Measurements from ENCODE around the gene NDUFV1.
A peak's percentile ranks its signal among the peaks of the same experiment; 100 is the strongest.

The NDUFV1 gene

DNA sequence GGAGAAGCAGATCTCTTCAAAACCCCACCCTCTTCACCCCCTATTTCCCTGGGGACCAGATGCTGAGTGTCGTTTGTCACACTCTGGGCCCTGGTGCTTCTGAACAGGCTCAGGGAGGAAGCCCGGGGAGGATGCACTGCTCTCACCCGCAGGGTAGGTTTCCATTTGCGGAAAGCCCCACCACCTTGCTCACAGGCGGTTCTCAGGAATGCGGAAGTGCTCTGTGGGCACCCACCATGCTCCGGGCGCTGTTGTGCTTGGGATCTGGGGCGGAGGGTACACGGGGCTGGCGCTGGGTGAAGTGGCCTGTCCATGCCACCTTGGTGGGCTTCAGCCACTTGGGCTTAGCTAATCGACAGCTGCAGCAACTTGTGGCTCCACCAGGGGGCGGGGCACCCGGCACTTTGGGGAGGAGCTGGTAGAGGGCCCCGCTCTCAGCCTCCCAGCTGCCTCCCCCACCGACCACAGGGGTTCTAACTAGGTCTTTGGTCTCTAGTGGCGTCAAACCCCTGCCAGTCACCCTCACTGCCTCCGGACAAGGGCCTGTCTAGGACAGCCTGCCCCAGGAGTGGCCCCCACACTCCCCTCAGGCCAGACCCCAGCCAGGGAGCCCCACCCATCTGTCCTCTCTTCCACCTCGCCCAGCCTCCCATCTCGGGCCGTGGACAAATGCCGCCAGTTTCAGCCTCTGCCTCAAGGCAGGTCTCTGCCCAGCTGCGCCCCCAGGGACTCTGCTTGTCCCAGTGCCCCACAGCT lies 7.4 kb downstream of the NDUFV1 start:
- no peak overlapping the region for H3K14ac ChIP-seq (ENCODE audit: low read length)
- peaks cover 9 to 25% of the 10 kb centered on the region in 2 donors for H3K4me1 ChIP-seq (ENCODE audit: control insufficient read depth in 2 of 2, insufficient read depth in 1 of 2, low read depth in 1 of 2, low read length in 2 of 2)
- H3K23ac ChIP-seq (ENCODE audit: low read depth, low read length, poor library complexity), result peak overlapping the region; percentile 86
- H3K36me3 ChIP-seq (replicated peaks in 1 of 2; ENCODE audit: control insufficient read depth in 2 of 2, insufficient read depth in 2 of 2, low read length in 2 of 2), result peaks cover 14 to 37% of the 10 kb centered on the region in 2 donors
- H2BK5ac ChIP-seq (ENCODE audit: low read length), result peak overlapping the region; percentile 42
- H4K91ac ChIP-seq (ENCODE audit: low read depth, low read length, poor library complexity), result no peak overlapping the region
- no peak overlapping the region for H2BK120ac ChIP-seq (ENCODE audit: low read depth, low read length)
- H3K9ac ChIP-seq (ENCODE audit: low read depth, low read length, poor library complexity), result no peak overlapping the region
- peaks cover 0 to 4% of the 10 kb centered on the region in 2 donors for H3K9me3 ChIP-seq (replicated peaks in 1 of 2; ENCODE audit: control insufficient read depth in 2 of 2, insufficient read depth in 1 of 2, low read depth in 1 of 2, low read length in 2 of 2)
- H3K4me3 ChIP-seq (ENCODE audit: low read length in 2 of 2), result no peak overlapping the region
- H2AK5ac ChIP-seq (ENCODE audit: low read depth, low read length), result peak overlapping the region; percentile 68
- WGBS, 2 donors (ENCODE audit: extremely low coverage in 2 of 2, insufficient read length in 2 of 2, insufficient replicate concordance in 1 of 2), result no CpG with 5 or more reads among the region's 23 CpGs
- H3K79me1 ChIP-seq (ENCODE audit: low read depth, low read length), result peaks cover 2% of the 10 kb centered on the region
- peak overlapping the region; percentile 80 for H3K18ac ChIP-seq (ENCODE audit: low read length)
- no peak overlapping the region for H4K8ac ChIP-seq (ENCODE audit: low read depth, low read length)
- no peak overlapping the region for H3K27ac ChIP-seq (replicated peaks; ENCODE audit: low read length)
- no peak overlapping the region for H3K4me2 ChIP-seq (ENCODE audit: insufficient read depth, low read length, poor library complexity, severe bottlenecking)
- H2AFZ ChIP-seq (ENCODE audit: low read length), result no peak overlapping the region
- peaks cover 0 to 9% (median 0%) of the 10 kb centered on the region in 3 experiments for H3K27me3 ChIP-seq (ENCODE audit: control insufficient read depth in 3 of 3, insufficient read depth in 3 of 3, low read depth in 1 of 3, low read length in 3 of 3)
- H2BK12ac ChIP-seq (ENCODE audit: low read length), result no peak overlapping the region
- peak overlapping the region; percentile 38 for H3K4ac ChIP-seq (ENCODE audit: low read length)
- peak overlapping the region; percentile 74 for H2BK15ac ChIP-seq (ENCODE audit: low read length)
- peak; percentile 69 for DNase-seq (ENCODE audit: low spot score)

DNA sequence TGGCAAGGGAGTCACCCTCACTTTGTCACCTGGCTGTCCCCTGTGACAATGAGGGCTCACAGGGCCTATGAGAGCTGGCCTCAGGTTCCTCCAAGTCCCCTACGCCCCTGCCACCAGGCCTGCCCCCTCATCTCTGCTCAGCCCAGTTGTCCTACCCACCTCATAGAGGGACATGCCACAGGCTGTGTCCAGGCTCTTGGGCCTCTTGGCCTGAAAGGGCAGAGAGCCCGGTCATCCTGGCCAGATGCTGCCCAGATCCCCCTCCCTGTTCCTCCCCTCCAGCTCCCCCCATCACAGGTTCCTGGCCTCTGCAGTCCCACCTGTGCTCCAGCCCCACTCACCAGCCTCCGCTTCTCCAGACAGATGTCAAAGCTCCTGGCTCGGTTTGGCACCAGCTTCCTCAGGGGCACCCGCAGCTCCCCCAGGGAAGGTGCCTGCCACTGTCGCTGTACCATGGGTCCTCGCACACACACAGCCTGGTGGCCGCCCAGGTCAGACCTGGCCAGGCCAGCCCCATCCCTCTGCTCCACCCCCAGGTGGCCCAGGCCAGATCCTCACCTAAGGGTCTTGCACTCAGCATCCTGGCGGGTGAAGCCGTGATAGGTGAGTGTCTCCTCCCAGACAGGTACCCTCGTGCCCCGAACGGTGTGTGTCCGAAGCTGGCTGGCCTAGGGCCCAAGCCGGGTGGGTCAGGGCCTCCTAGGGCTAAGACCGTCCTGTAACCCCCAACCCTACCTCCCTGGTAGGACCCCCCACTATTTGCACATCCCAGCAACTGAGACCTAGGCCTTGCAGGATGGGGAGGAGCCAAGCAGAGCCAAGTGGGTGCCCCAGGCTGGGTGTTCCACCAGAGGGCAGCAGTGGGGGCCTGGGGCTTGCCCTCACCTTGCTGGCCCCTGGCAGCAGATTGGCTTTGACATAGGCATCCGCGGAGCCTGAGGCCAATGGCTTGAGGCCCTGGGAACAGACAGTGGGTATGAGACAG lies 8.3 kb downstream of the NDUFV1 start:
- peaks cover 2% of the 10 kb centered on the region for H3K79me1 ChIP-seq (ENCODE audit: low read depth, low read length)
- no CpG with 5 or more reads among the region's 18 CpGs for WGBS, 2 donors (ENCODE audit: extremely low coverage in 2 of 2, insufficient read length in 2 of 2, insufficient replicate concordance in 1 of 2)
- H3K9me3 ChIP-seq (replicated peaks in 1 of 2; ENCODE audit: control insufficient read depth in 2 of 2, insufficient read depth in 1 of 2, low read depth in 1 of 2, low read length in 2 of 2), result peaks cover 0 to 4% of the 10 kb centered on the region in 2 donors
- H3K36me3 ChIP-seq (replicated peaks in 1 of 2; ENCODE audit: control insufficient read depth in 2 of 2, insufficient read depth in 2 of 2, low read length in 2 of 2), result peaks cover 14 to 28% of the 10 kb centered on the region in 2 donors
- H3K27ac ChIP-seq (replicated peaks; ENCODE audit: low read length), result no peak overlapping the region
- no peak overlapping the region for H2BK120ac ChIP-seq (ENCODE audit: low read depth, low read length)
- peak overlapping the region; percentile 73 for H2BK12ac ChIP-seq (ENCODE audit: low read length)
- peak overlapping the region; percentile 53 for H2BK5ac ChIP-seq (ENCODE audit: low read length)
- no peak overlapping the region for H3K4ac ChIP-seq (ENCODE audit: low read length)
- peaks cover 9 to 25% of the 10 kb centered on the region in 2 donors for H3K4me1 ChIP-seq (ENCODE audit: control insufficient read depth in 2 of 2, insufficient read depth in 1 of 2, low read depth in 1 of 2, low read length in 2 of 2)
- H3K18ac ChIP-seq (ENCODE audit: low read length), result peak overlapping the region; percentile 95
- H2BK15ac ChIP-seq (ENCODE audit: low read length), result peak overlapping the region; percentile 74
- no peak overlapping the region for H3K4me2 ChIP-seq (ENCODE audit: insufficient read depth, low read length, poor library complexity, severe bottlenecking)
- H3K27me3 ChIP-seq (ENCODE audit: control insufficient read depth in 3 of 3, insufficient read depth in 3 of 3, low read depth in 1 of 3, low read length in 3 of 3), result peaks cover 0 to 9% (median 0%) of the 10 kb centered on the region in 3 experiments
- no peak overlapping the region for H2AFZ ChIP-seq (ENCODE audit: low read length)
- peak overlapping the region; percentile 93 for H3K23ac ChIP-seq (ENCODE audit: low read depth, low read length, poor library complexity)
- H4K91ac ChIP-seq (ENCODE audit: low read depth, low read length, poor library complexity), result no peak overlapping the region
- peak overlapping the region; percentile 68 for H2AK5ac ChIP-seq (ENCODE audit: low read depth, low read length)
- H3K9ac ChIP-seq (ENCODE audit: low read depth, low read length, poor library complexity), result no peak overlapping the region
- no peak for DNase-seq (ENCODE audit: low spot score)
- H4K8ac ChIP-seq (ENCODE audit: low read depth, low read length), result no peak overlapping the region
- no peak overlapping the region for H3K4me3 ChIP-seq (ENCODE audit: low read length in 2 of 2)
- peak overlapping the region; percentile 25 for H3K14ac ChIP-seq (ENCODE audit: low read length)

DNA sequence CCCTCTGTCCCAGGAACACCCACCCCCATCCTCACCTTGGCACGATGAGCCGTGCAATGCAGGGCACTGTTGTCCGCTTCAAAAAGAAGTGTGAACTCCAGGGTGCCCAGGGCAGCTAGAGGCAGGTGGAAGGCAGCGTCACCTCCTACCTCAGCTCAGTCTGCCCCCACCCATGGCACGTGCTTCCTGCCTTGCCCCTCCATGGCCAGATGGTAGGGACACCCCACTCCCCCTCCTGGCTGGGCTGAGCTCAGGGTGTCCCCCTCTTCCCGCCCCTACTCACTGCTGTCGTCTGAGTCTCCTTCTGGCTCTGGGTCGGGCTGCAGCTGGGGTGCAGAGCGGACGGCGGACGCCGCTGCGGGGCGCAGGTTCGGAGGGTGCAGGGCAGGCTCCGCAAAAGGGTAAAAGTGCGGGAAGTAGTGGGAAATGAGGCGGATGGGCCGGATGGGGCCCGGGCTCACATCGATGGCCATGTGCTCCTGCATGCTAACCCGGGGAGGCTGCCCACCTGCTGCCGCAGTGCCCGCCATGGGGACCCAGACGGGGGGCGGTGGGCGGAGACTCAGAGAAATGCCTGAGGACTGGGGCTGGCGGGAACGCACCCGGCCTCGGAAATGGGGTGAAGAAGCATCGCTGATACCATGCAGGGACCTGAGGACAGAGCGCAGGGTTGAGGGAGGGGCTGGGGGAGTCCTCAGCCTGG lies 9.1 kb downstream of the NDUFV1 start:
- H2AK5ac ChIP-seq (ENCODE audit: low read depth, low read length), result peak overlapping the region; percentile 68
- H2AFZ ChIP-seq (ENCODE audit: low read length), result no peak overlapping the region
- H2BK12ac ChIP-seq (ENCODE audit: low read length), result peak overlapping the region; percentile 64
- peak overlapping the region in 1 of 2 donors; percentile 69 for H3K4me3 ChIP-seq (ENCODE audit: low read length in 2 of 2)
- H3K4me2 ChIP-seq (ENCODE audit: insufficient read depth, low read length, poor library complexity, severe bottlenecking), result peak overlapping the region; percentile 31
- H3K36me3 ChIP-seq (replicated peaks in 1 of 2; ENCODE audit: control insufficient read depth in 2 of 2, insufficient read depth in 2 of 2, low read length in 2 of 2), result peaks cover 8 to 19% of the 10 kb centered on the region in 2 donors
- H3K9me3 ChIP-seq (replicated peaks in 1 of 2; ENCODE audit: control insufficient read depth in 2 of 2, insufficient read depth in 1 of 2, low read depth in 1 of 2, low read length in 2 of 2), result peaks cover 0 to 4% of the 10 kb centered on the region in 2 donors
- H3K14ac ChIP-seq (ENCODE audit: low read length), result peak overlapping the region; percentile 25
- H4K91ac ChIP-seq (ENCODE audit: low read depth, low read length, poor library complexity), result no peak overlapping the region
- H3K27me3 ChIP-seq (ENCODE audit: control insufficient read depth in 3 of 3, insufficient read depth in 3 of 3, low read depth in 1 of 3, low read length in 3 of 3), result peaks cover 0 to 9% (median 0%) of the 10 kb centered on the region in 3 experiments
- H3K4me1 ChIP-seq (ENCODE audit: control insufficient read depth in 2 of 2, insufficient read depth in 1 of 2, low read depth in 1 of 2, low read length in 2 of 2), result peaks cover 9 to 25% of the 10 kb centered on the region in 2 donors
- no peak for DNase-seq (ENCODE audit: low spot score)
- H3K9ac ChIP-seq (ENCODE audit: low read depth, low read length, poor library complexity), result peak overlapping the region; percentile 38
- no peak overlapping the region for H3K4ac ChIP-seq (ENCODE audit: low read length)
- H2BK5ac ChIP-seq (ENCODE audit: low read length), result peak overlapping the region; percentile 10
- H2BK15ac ChIP-seq (ENCODE audit: low read length), result peak overlapping the region; percentile 94
- H3K27ac ChIP-seq (replicated peaks; ENCODE audit: low read length), result no peak overlapping the region
- H3K79me1 ChIP-seq (ENCODE audit: low read depth, low read length), result peaks cover 2% of the 10 kb centered on the region
- no CpG with 5 or more reads among the region's 34 CpGs for WGBS, 2 donors (ENCODE audit: extremely low coverage in 2 of 2, insufficient read length in 2 of 2, insufficient replicate concordance in 1 of 2)
- peak overlapping the region; percentile 85 for H3K23ac ChIP-seq (ENCODE audit: low read depth, low read length, poor library complexity)
- H2BK120ac ChIP-seq (ENCODE audit: low read depth, low read length), result peak overlapping the region; percentile 24
- peak overlapping the region; percentile 33 for H4K8ac ChIP-seq (ENCODE audit: low read depth, low read length)
- peak overlapping the region; percentile 95 for H3K18ac ChIP-seq (ENCODE audit: low read length)
